Fibroblast of mammary gland (primary cell): ENCODE results near the gene RALGPS1.
A peak's percentile ranks its signal among the peaks of the same experiment; 100 is the strongest.

Experiments
- DNase-seq: peaks from one replicate; pipeline ENCODE4 v3.0.0-alpha.2; 2010; ENCODE audit warnings: low read depth
- H3K4me3 ChIP-seq: 2 replicates; pipeline ENCODE4 v1.5.1; 2011; ENCODE audit warnings: low read depth, mild to moderate bottlenecking, low read length, moderate library complexity; ENCODE audit not compliant: control insufficient read depth
- CTCF ChIP-seq: conservative IDR thresholded peaks from 2 replicates; pipeline ENCODE4 v1.5.1; 2011; ENCODE audit warnings: low read depth, low read length, inconsistent platforms; ENCODE audit not compliant: control insufficient read depth, insufficient read depth

Gene RALGPS1

GRCh38 chr9:127079446-127080140 is 165.0 kb downstream of the RALGPS1 start:
- DNase-seq: no peak
- no peak overlapping the region for H3K4me3 ChIP-seq
- TF ChIP-seq CTCF: no peak

GRCh38 chr9:127081250-127082185 is 166.9 kb downstream of the RALGPS1 start:
- H3K4me3 ChIP-seq: no peak overlapping the region
- peak; percentile 42 for DNase-seq
- no peak for TF ChIP-seq CTCF

GRCh38 chr9:127083138-127083980 is 168.8 kb downstream of the RALGPS1 start:
- H3K4me3 ChIP-seq: no peak overlapping the region
- DNase-seq: no peak
- TF ChIP-seq CTCF: no peak

GRCh38 chr9:127084076-127085039 is 169.8 kb downstream of the RALGPS1 start:
- no peak for DNase-seq
- no peak for TF ChIP-seq CTCF
- no peak overlapping the region for H3K4me3 ChIP-seq

GRCh38 chr9:127085186-127085585 is 170.6 kb downstream of the RALGPS1 start:
- no peak for TF ChIP-seq CTCF
- no peak for DNase-seq
- H3K4me3 ChIP-seq: no peak overlapping the region
